Liver (tissue), 9 donors: ENCODE measurements around the gene SBK1. TPM values are rescaled to one million over a fixed set of nuclear protein-coding genes. Genes with fewer than 3 reads are reported as not detected.

Experiments
- DNase-seq: peaks from one replicate; pipeline ENCODE4 v3.0.0-alpha.2; 2017; ENCODE audit warnings: low spot score
- H3K27ac ChIP-seq, 2 donors: one replicate each; pipeline ENCODE4 v1.7.0; 2013; ENCODE audit warnings: inconsistent platforms in 2 of 2, low read length in 2 of 2, control low read depth in 1 of 2, low read depth in 1 of 2, mild to moderate bottlenecking in 1 of 2
- H3K27me3 ChIP-seq, 4 donors: one replicate each; pipeline versions ENCODE4 v1.6.1 to v1.7.0; 2013; ENCODE audit warnings: low read length in 3 of 4, inconsistent platforms in 1 of 4, mild to moderate bottlenecking in 1 of 4, moderate library complexity in 1 of 4; ENCODE audit not compliant: control insufficient read depth in 4 of 4, insufficient read depth in 4 of 4
- H3K36me3 ChIP-seq, 4 donors: one replicate each; pipeline versions ENCODE4 v1.6.1 to v1.7.0; 2013; ENCODE audit warnings: low read length in 3 of 4, mild to moderate bottlenecking in 3 of 4, low read depth in 1 of 4, moderate library complexity in 1 of 4; ENCODE audit not compliant: control insufficient read depth in 4 of 4, insufficient read depth in 3 of 4
- H3K4me1 ChIP-seq, 4 donors: one replicate each; pipeline versions ENCODE4 v1.6.1 to v1.7.0; 2013; ENCODE audit warnings: low read length in 3 of 4, mild to moderate bottlenecking in 3 of 4, moderate library complexity in 1 of 4; ENCODE audit not compliant: control insufficient read depth in 4 of 4, insufficient read depth in 4 of 4
- H3K4me3 ChIP-seq, 3 donors: one replicate each; pipeline versions ENCODE4 v1.6.1 to v1.7.0; 2013; ENCODE audit warnings: low read length in 3 of 3, control low read depth in 1 of 3, low read depth in 1 of 3, mild to moderate bottlenecking in 1 of 3
- H3K9ac ChIP-seq, 2 donors: one replicate each; pipeline ENCODE4 v1.7.0; 2013; ENCODE audit warnings: low read length in 2 of 2, mild to moderate bottlenecking in 2 of 2, moderate library complexity in 2 of 2, control low read depth in 1 of 2, low read depth in 1 of 2
- H3K9me3 ChIP-seq, 4 donors: one replicate each; pipeline versions ENCODE4 v1.6.1 to v1.7.0; 2013; ENCODE audit warnings: low read length in 3 of 4; ENCODE audit not compliant: control insufficient read depth in 4 of 4
- CTCF ChIP-seq: fragments of 150-350 bp; IDR thresholded peaks from 2 replicates; pipeline ENCODE4 v1.5.1; 2017; ENCODE audit warnings: improper control_type of control experiment, low read depth, low read length; ENCODE audit not compliant: missing input control
- EGR1 ChIP-seq, 2 donors: IDR thresholded peaks; 2 replicates each; pipeline ENCODE4 v1.6.1; 2016 to 2018; ENCODE audit warnings: antibody characterized with exemption in 2 of 2, low read depth in 2 of 2
- FOXA1 ChIP-seq: IDR thresholded peaks from 2 replicates; pipeline ENCODE4 v1.6.1; 2016; ENCODE audit warnings: antibody characterized with exemption
- FOXA2 ChIP-seq: IDR thresholded peaks from 2 replicates; pipeline ENCODE4 v1.6.1; 2016; ENCODE audit warnings: antibody characterized with exemption
- GABPA ChIP-seq, 2 donors: IDR thresholded peaks in 1 of 2; conservative IDR thresholded peaks in 1 of 2; 2 replicates each; pipeline ENCODE4 v1.6.1; 2016; ENCODE audit warnings: antibody characterized with exemption in 2 of 2, mild to moderate bottlenecking in 1 of 2, moderate library complexity in 1 of 2
- HNF4A ChIP-seq, 2 donors: conservative IDR thresholded peaks; 2 replicates each; pipeline ENCODE4 v1.6.1; 2016; ENCODE audit warnings: antibody characterized with exemption in 2 of 2, mild to moderate bottlenecking in 2 of 2
- HNF4G ChIP-seq: IDR thresholded peaks from 2 replicates; pipeline ENCODE4 v1.6.1; 2016; ENCODE audit warnings: antibody characterized with exemption
- MAX ChIP-seq: IDR thresholded peaks from 2 replicates; pipeline ENCODE4 v1.6.1; 2016; ENCODE audit warnings: antibody characterized with exemption
- NR2F2 ChIP-seq: IDR thresholded peaks from 2 replicates; pipeline ENCODE4 v1.6.1; 2016; ENCODE audit warnings: antibody characterized with exemption
- RAD21 ChIP-seq, 2 donors: IDR thresholded peaks; 2 replicates each; pipeline ENCODE4 v1.6.1; 2016; ENCODE audit warnings: antibody characterized with exemption in 2 of 2, mild to moderate bottlenecking in 2 of 2
- RXRA ChIP-seq, 2 donors: IDR thresholded peaks; 2 replicates each; pipeline ENCODE4 v1.6.1; 2017 to 2018; ENCODE audit warnings: antibody characterized with exemption in 2 of 2, mild to moderate bottlenecking in 1 of 2
- TAF1 ChIP-seq: conservative IDR thresholded peaks from 2 replicates; pipeline ENCODE4 v1.6.1; 2016; ENCODE audit warnings: antibody characterized with exemption, mild to moderate bottlenecking
- YY1 ChIP-seq: IDR thresholded peaks from 2 replicates; pipeline ENCODE4 v1.6.1; 2016; ENCODE audit warnings: antibody characterized with exemption, mild to moderate bottlenecking
- WGBS: extraction: QIAGEN DNeasy Blood & Tissue Kit; methylation state at CpG from one replicate; pipeline ENCODE4 v1.1.7; 2013; 5-methylcytosine and 5-hydroxymethylcytosine counted together
- polyA plus RNA-seq, 2 donors: library from polyadenylated mRNA; stranded (reverse) in 1 of 2; unstranded in 1 of 2; fragments of 200-250 nt in 1 of 2; fragments of >200 nt in 1 of 2; fragmentation: Nextera tagmentation in 1 of 2; extraction: Ambion mirVana in 1 of 2; gene quantifications; one replicate each; pipeline versions ENCODE4 v1.2.1 to v1.2.3, GENCODE V29; 2013 to 2015
- total RNA-seq, 2 donors: library from RNA; depleted of rRNA; stranded (reverse); fragments of >200 nt; gene quantifications; one replicate each; pipeline ENCODE4 v1.2.3, GENCODE V29; 2014
- TF ChIP-seq, protein P1 (sequence below): IDR thresholded peaks from 2 replicates; pipeline ENCODE4 v1.6.1; 2016; ENCODE audit warnings: antibody characterized with exemption, mild to moderate bottlenecking
- donor health status: healthy.
- donor health status: healthy.
- donor health status: healthy.
- donor health status: healthy.
- donor health status: healthy.

The SBK1 gene
- total and polyA plus RNA-seq, 4 donors: 0.05 to 0.08 (median 0.07) TPM; not detected in 1

GRCh38 chr16:28317040-28317880 is 24.9 kb downstream of the SBK1 start:
- H3K9ac ChIP-seq: no peak overlapping the region

DNA sequence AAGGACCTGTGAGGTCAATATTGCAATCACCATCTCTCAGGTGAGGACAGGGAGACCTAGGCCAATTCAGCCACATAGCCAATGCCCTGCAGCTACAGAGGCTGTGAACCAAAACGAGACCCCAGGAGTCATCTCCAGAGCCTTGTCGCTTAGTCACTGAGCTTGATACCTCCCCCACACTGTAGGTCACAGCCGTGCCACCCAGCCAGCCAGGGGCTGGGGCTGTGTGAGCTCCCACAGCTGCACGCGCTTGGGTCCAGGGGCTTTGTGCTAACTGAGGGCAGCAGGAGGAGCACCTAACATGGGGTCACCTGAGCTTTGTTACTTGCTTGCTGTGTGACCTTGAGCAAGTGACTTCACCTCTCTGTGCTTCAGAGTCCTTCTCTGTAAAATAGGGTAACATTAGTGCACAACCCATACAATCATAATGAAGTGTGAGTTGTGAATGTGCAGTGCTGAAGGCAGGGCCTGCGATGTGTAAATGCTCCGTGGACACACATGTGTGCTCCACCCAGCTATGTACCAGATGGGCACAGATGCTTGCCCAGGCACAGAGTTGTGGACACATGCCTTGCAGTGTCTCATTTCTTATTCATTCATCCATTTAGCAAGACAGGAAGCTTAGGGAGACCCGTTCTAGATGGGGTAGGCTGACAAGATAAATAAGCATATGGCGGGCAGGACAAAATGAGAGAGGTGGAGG is 25.9 kb downstream of the SBK1 start:
- Histone ChIP-seq H3K4me1 (peaks cover 0 to 2% (median 0%) of the 10 kb centered on the region in 4 donors), H3K9me3 (no peaks in the 10 kb centered on the region), H3K27me3 (no peaks in the 10 kb centered on the region), H3K9ac (no peak overlapping the region), H3K36me3 (no peaks in the 10 kb centered on the region), H3K27ac (no peak overlapping the region), H3K4me3 (no peak overlapping the region)
- no peak for TF ChIP-seq HNF4G
- no peak for TF ChIP-seq NR2F2
- no peak for TF ChIP-seq CTCF
- TF ChIP-seq EGR1 (IDR thresholded peaks at IDR 0.05; ENCODE audit: low read depth in 2 of 2): no peak
- TF ChIP-seq RXRA (IDR thresholded peaks at IDR 0.05): no peak
- TF ChIP-seq YY1: no peak
- TF ChIP-seq RAD21 (IDR thresholded peaks at IDR 0.05): no peak
- no peak for DNase-seq
- 90% methylated on average over 9 of the region's 9 CpGs for WGBS

More at GRCh38 chr16:28317040-28317880, 24.9 kb downstream of the SBK1 start:
- Histone ChIP-seq H3K9me3 (no peaks in the 10 kb centered on the region), H3K36me3 (no peaks in the 10 kb centered on the region), H3K27ac (no peak overlapping the region), H3K4me1 (peaks cover 0 to 2% (median 0%) of the 10 kb centered on the region in 4 donors), H3K27me3 (no peaks in the 10 kb centered on the region), H3K4me3 (no peak overlapping the region)
- WGBS: 45% methylated on average over 22 of the region's 22 CpGs
- no peak for TF ChIP-seq TAF1
- no peak for TF ChIP-seq GABPA (IDR thresholded peaks at IDR 0.05 in 1 of 2, conservative IDR thresholded peaks at IDR 0.05 in 1 of 2)
- TF ChIP-seq RAD21 (IDR thresholded peaks at IDR 0.05): peak; percentile 81 to 89
- peak; percentile 89 for TF ChIP-seq CTCF
- peak; percentile 68 for DNase-seq

DNA sequence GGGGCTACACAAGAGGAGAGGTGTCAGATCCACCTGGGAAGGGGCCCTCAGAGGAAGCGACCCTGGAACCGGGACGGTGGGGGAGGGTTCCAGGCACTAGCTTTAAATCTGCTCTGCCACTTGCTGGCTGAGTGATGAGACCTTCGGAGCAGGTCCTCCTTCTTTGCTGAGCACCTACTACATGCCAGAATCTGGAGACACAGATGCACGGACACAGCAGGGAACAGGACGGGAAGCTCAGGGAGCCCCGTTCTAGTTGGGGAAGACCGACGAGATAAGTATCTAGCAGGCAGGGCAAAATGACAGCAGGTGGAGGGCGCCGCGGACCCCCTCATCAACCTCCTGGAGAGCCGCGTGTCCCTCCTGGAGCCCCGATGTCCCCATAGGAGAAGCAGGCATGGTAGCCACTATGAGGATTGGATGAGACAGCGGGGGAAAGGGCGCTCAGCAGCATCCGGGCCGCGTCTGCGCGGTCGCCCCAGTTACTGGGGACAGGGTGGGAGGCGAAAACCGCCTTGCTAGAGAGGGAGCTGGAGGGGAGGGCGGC is 27.2 kb downstream of the SBK1 start:
- Histone ChIP-seq H3K36me3 (no peaks in the 10 kb centered on the region), H3K27ac (no peak overlapping the region), H3K9me3 (no peaks in the 10 kb centered on the region), H3K27me3 (no peaks in the 10 kb centered on the region), H3K4me3 (no peak overlapping the region), H3K9ac (no peak overlapping the region), H3K4me1 (peaks cover 0 to 2% (median 0%) of the 10 kb centered on the region in 4 donors)
- DNase-seq: no peak
- 91% methylated on average over 26 of the region's 26 CpGs for WGBS
- TF ChIP-seq MAX (no peak), FOXA2 (no peak), GABPA (IDR thresholded peaks at IDR 0.05 in 1 of 2, conservative IDR thresholded peaks at IDR 0.05 in 1 of 2) (no peak), YY1 (no peak), FOXA1 (no peak), HNF4A (conservative IDR thresholded peaks at IDR 0.05) (no peak), CTCF (no peak)
- TF ChIP-seq, protein P1, sequence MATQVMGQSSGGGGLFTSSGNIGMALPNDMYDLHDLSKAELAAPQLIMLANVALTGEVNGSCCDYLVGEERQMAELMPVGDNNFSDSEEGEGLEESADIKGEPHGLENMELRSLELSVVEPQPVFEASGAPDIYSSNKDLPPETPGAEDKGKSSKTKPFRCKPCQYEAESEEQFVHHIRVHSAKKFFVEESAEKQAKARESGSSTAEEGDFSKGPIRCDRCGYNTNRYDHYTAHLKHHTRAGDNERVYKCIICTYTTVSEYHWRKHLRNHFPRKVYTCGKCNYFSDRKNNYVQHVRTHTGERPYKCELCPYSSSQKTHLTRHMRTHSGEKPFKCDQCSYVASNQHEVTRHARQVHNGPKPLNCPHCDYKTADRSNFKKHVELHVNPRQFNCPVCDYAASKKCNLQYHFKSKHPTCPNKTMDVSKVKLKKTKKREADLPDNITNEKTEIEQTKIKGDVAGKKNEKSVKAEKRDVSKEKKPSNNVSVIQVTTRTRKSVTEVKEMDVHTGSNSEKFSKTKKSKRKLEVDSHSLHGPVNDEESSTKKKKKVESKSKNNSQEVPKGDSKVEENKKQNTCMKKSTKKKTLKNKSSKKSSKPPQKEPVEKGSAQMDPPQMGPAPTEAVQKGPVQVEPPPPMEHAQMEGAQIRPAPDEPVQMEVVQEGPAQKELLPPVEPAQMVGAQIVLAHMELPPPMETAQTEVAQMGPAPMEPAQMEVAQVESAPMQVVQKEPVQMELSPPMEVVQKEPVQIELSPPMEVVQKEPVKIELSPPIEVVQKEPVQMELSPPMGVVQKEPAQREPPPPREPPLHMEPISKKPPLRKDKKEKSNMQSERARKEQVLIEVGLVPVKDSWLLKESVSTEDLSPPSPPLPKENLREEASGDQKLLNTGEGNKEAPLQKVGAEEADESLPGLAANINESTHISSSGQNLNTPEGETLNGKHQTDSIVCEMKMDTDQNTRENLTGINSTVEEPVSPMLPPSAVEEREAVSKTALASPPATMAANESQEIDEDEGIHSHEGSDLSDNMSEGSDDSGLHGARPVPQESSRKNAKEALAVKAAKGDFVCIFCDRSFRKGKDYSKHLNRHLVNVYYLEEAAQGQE: no peak
